Measurements from ENCODE around the gene MGAM2.

Gene MGAM2

GRCh38 chr7:142133731-142134148 lies 22.2 kb downstream of the MGAM2 start:
- TF ChIP-seq CTCF (IDR thresholded peaks at IDR 0.05; ENCODE audit: control insufficient read depth, insufficient read depth, low read depth, low read length, missing control alignments): no peak
- DNase-seq (ENCODE audit: low read depth): no peak
- H3K4me3 ChIP-seq (ENCODE audit: control insufficient read depth, low read depth, low read length): no peak overlapping the region

- DNase-seq (ENCODE audit: low read depth): no peak
- no peak for TF ChIP-seq CTCF (IDR thresholded peaks at IDR 0.05; ENCODE audit: control insufficient read depth, insufficient read depth, low read depth, low read length, missing control alignments)
- H3K4me3 ChIP-seq (ENCODE audit: control insufficient read depth, low read depth, low read length): no peak overlapping the region
Observed at GRCh38 chr7:142134909-142135308, 23.4 kb downstream of the MGAM2 start.

GRCh38 chr7:142138996-142139395 lies 27.5 kb downstream of the MGAM2 start:
- DNase-seq (ENCODE audit: low read depth): no peak
- TF ChIP-seq CTCF (IDR thresholded peaks at IDR 0.05; ENCODE audit: control insufficient read depth, insufficient read depth, low read depth, low read length, missing control alignments): no peak

GRCh38 chr7:142139597-142140400 lies 28.3 kb downstream of the MGAM2 start:
- no peak for TF ChIP-seq CTCF (IDR thresholded peaks at IDR 0.05; ENCODE audit: control insufficient read depth, insufficient read depth, low read depth, low read length, missing control alignments)
- DNase-seq (ENCODE audit: low read depth): no peak

More at GRCh38 chr7:142138996-142139395, 27.5 kb downstream of the MGAM2 start:
- H3K4me3 ChIP-seq (ENCODE audit: control insufficient read depth, low read depth, low read length): no peak overlapping the region

GRCh38 chr7:142140401-142140959 lies 29.0 kb downstream of the MGAM2 start:
- H3K4me3 ChIP-seq (ENCODE audit: control insufficient read depth, low read depth, low read length): no peak overlapping the region
- no peak for DNase-seq (ENCODE audit: low read depth)
- TF ChIP-seq CTCF (IDR thresholded peaks at IDR 0.05; ENCODE audit: control insufficient read depth, insufficient read depth, low read depth, low read length, missing control alignments): no peak

More at GRCh38 chr7:142139597-142140400, 28.3 kb downstream of the MGAM2 start:
- no peak overlapping the region for H3K4me3 ChIP-seq (ENCODE audit: control insufficient read depth, low read depth, low read length)

GRCh38 chr7:142142702-142143101 lies 31.2 kb downstream of the MGAM2 start:
- no peak for DNase-seq (ENCODE audit: low read depth)
- TF ChIP-seq CTCF (IDR thresholded peaks at IDR 0.05; ENCODE audit: control insufficient read depth, insufficient read depth, low read depth, low read length, missing control alignments): no peak
- H3K4me3 ChIP-seq (ENCODE audit: control insufficient read depth, low read depth, low read length): no peak overlapping the region
